Measurements from ENCODE around the gene SYCE1. TPM values are rescaled to one million over a fixed set of nuclear protein-coding genes. Genes with fewer than 3 reads are reported as not detected.

Gene SYCE1
- total RNA-seq, 1 donor from 2014 or later: 0.26 TPM

GRCh38 chr10:133516057-133516456 is 49.3 kb downstream of the SYCE1 start:
- no peak overlapping the region for H3K4me3 Mint-ChIP-seq (ENCODE audit: unreplicated experiment)
- TF ChIP-seq CTCF (IDR thresholded peaks at IDR 0.05; ENCODE audit: unreplicated experiment): no peak
- no peak overlapping the region for H3K27ac Mint-ChIP-seq (ENCODE audit: unreplicated experiment)
- DNase-seq (ENCODE audit: low spot score): no peak
- peaks cover 1% of the 10 kb centered on the region for H3K27me3 Mint-ChIP-seq (ENCODE audit: unreplicated experiment)
- H3K4me1 Mint-ChIP-seq (ENCODE audit: unreplicated experiment): no peaks in the 10 kb centered on the region
- no peaks in the 10 kb centered on the region for H3K36me3 Mint-ChIP-seq (ENCODE audit: low read depth, unreplicated experiment)
- H3K9me3 Mint-ChIP-seq (ENCODE audit: unreplicated experiment): no peaks in the 10 kb centered on the region

GRCh38 chr10:133515471-133515870 is 49.9 kb downstream of the SYCE1 start:
- Mint-ChIP-seq H3K27ac (ENCODE audit: unreplicated experiment) (no peak overlapping the region), H3K27me3 (ENCODE audit: unreplicated experiment) (peaks cover 1% of the 10 kb centered on the region), H3K4me1 (ENCODE audit: unreplicated experiment) (no peaks in the 10 kb centered on the region), H3K36me3 (ENCODE audit: low read depth, unreplicated experiment) (no peaks in the 10 kb centered on the region), H3K4me3 (ENCODE audit: unreplicated experiment) (no peak overlapping the region), H3K9me3 (ENCODE audit: unreplicated experiment) (no peaks in the 10 kb centered on the region)
- DNase-seq (ENCODE audit: low spot score): no peak
- TF ChIP-seq CTCF (IDR thresholded peaks at IDR 0.05; ENCODE audit: unreplicated experiment): no peak

DNA sequence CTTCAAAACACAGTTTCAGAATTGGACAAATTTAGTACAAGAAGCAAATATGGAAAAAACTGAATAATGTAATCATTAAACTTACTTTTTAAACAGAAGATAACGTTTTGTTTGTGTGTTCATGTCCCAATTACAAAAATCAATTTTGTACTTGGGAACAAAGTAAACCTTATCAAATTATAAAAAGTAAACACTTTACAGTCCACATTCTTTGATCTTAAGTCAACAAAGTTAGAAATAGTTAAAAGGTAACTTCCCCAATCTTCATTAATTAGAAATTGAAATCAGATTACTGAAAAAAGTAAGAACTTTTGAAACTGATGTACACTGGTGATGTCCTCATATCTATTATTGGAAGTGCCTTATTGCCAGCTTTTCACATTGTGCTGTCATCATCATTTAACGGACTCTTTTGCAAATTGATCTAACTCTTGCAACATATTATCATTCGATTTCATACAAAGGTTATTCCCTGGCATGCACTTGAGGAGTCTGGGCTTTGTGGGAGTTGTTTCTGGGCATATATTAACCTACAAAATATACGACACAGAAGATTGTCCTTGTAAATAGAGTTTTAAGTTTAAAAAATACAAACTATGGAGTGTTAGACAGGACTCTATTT is 53.4 kb downstream of the SYCE1 start:
- H3K27ac Mint-ChIP-seq (ENCODE audit: unreplicated experiment): no peak overlapping the region

GRCh38 chr10:133511408-133511807 is 54.0 kb downstream of the SYCE1 start:
- H3K36me3 Mint-ChIP-seq (ENCODE audit: low read depth, unreplicated experiment): no peaks in the 10 kb centered on the region
- no peaks in the 10 kb centered on the region for H3K9me3 Mint-ChIP-seq (ENCODE audit: unreplicated experiment)
- no peaks in the 10 kb centered on the region for H3K27me3 Mint-ChIP-seq (ENCODE audit: unreplicated experiment)

More for the DNA sequence above, 53.4 kb downstream of the SYCE1 start:
- no peak overlapping the region for H3K4me3 Mint-ChIP-seq (ENCODE audit: unreplicated experiment)
- no peaks in the 10 kb centered on the region for H3K4me1 Mint-ChIP-seq (ENCODE audit: unreplicated experiment)
- no peaks in the 10 kb centered on the region for H3K27me3 Mint-ChIP-seq (ENCODE audit: unreplicated experiment)
- TF ChIP-seq CTCF (IDR thresholded peaks at IDR 0.05; ENCODE audit: unreplicated experiment): no peak
- H3K9me3 Mint-ChIP-seq (ENCODE audit: unreplicated experiment): no peaks in the 10 kb centered on the region
- no peaks in the 10 kb centered on the region for H3K36me3 Mint-ChIP-seq (ENCODE audit: low read depth, unreplicated experiment)
- no peak for DNase-seq (ENCODE audit: low spot score)

More at GRCh38 chr10:133511408-133511807, 54.0 kb downstream of the SYCE1 start:
- Mint-ChIP-seq H3K27ac (ENCODE audit: unreplicated experiment) (no peak overlapping the region), H3K4me3 (ENCODE audit: unreplicated experiment) (no peak overlapping the region), H3K4me1 (ENCODE audit: unreplicated experiment) (no peaks in the 10 kb centered on the region)
- DNase-seq (ENCODE audit: low spot score): no peak
- TF ChIP-seq CTCF (IDR thresholded peaks at IDR 0.05; ENCODE audit: unreplicated experiment): no peak

Data from endothelial cell (in vitro differentiated cells).